GM18505 (cell line): ENCODE measurements around the gene SMG6.

Experiments
- ATAC-seq: cut with Tn5 transposase; IDR thresholded peaks from one replicate; pipeline ENCODE4 v1.9.1; 2021; ENCODE audit not compliant: unreplicated experiment
- POLR2A ChIP-seq: IDR thresholded peaks from 4 replicates; pipeline ENCODE4 v1.6.1; 2011; ENCODE audit warnings: borderline replicate concordance; ENCODE audit not compliant: insufficient read depth, insufficient read length; ENCODE audit errors: extremely low read depth

SMG6 gene

GRCh38 chr17:2068519-2069051, 235.0 kb downstream of the SMG6 start:
- TF ChIP-seq POLR2A = peak; percentile 3
- ATAC-seq = no peak

GRCh38 chr17:2068031-2068518, 235.5 kb downstream of the SMG6 start:
- no peak for TF ChIP-seq POLR2A
- no peak for ATAC-seq

GRCh38 chr17:2067608-2068024, 236.0 kb downstream of the SMG6 start:
- no peak for TF ChIP-seq POLR2A
- ATAC-seq = no peak

GRCh38 chr17:2067048-2067561, 236.5 kb downstream of the SMG6 start:
- no peak for ATAC-seq
- no peak for TF ChIP-seq POLR2A

- TF ChIP-seq POLR2A = no peak
- ATAC-seq = no peak
Measured at GRCh38 chr17:2065949-2066400, 237.6 kb downstream of the SMG6 start.

GRCh38 chr17:2064980-2065785, 238.4 kb downstream of the SMG6 start:
- peak; percentile 19 for TF ChIP-seq POLR2A
- ATAC-seq = no peak

GRCh38 chr17:2064520-2064971, 239.0 kb downstream of the SMG6 start:
- TF ChIP-seq POLR2A = no peak
- no peak for ATAC-seq

GRCh38 chr17:2064147-2064489, 239.5 kb downstream of the SMG6 start:
- no peak for ATAC-seq
- TF ChIP-seq POLR2A = no peak

GRCh38 chr17:2063261-2064146, 240.1 kb downstream of the SMG6 start:
- no peak for ATAC-seq
- no peak for TF ChIP-seq POLR2A

- no peak for ATAC-seq
- TF ChIP-seq POLR2A = no peak
Measured at GRCh38 chr17:2062571-2063183, 240.9 kb downstream of the SMG6 start.

GRCh38 chr17:2061441-2061958, 242.1 kb downstream of the SMG6 start:
- no peak for ATAC-seq
- no peak for TF ChIP-seq POLR2A

- TF ChIP-seq POLR2A = no peak
- no peak for ATAC-seq
Measured at GRCh38 chr17:2060681-2061440, 242.7 kb downstream of the SMG6 start.
